Bronchial epithelial cell (primary cell): ENCODE results near the gene OPCML. TPM values are rescaled to one million over a fixed set of nuclear protein-coding genes. Genes with fewer than 3 reads are reported as not detected.

ENCODE experiments used
- DNase-seq: peaks from one replicate; pipeline ENCODE4 v3.0.0-alpha.2; 2010; ENCODE audit warnings: low read depth
- FAIRE-seq: peaks from 2 replicates; lab custom pipeline; 2011; peaks lifted over from hg19 to GRCh38; lab: Jason Lieb, UNC
- H3K27me3 ChIP-seq: 2 replicates; pipeline ENCODE4 v1.5.1; 2011; ENCODE audit warnings: low read length; ENCODE audit not compliant: control insufficient read depth, insufficient read depth
- H3K36me3 ChIP-seq: 2 replicates; pipeline ENCODE4 v1.5.1; 2011; ENCODE audit warnings: low read length; ENCODE audit not compliant: control insufficient read depth, insufficient read depth
- H3K4me3 ChIP-seq: 2 replicates; pipeline ENCODE4 v1.5.1; 2011; ENCODE audit warnings: mild to moderate bottlenecking, low read depth, low read length, control low read depth
- CTCF ChIP-seq: IDR thresholded peaks from 2 replicates; pipeline ENCODE4 v1.5.1; 2011; ENCODE audit warnings: mild to moderate bottlenecking, moderate library complexity, low read length, control low read depth, inconsistent platforms; ENCODE audit not compliant: insufficient read depth, severe bottlenecking
- total RNA-seq: library from RNA; depleted of rRNA; stranded (reverse); fragments of >200 nt; gene quantifications from 2 replicates; pipeline ENCODE4 v1.2.1, GENCODE V29; 2014

OPCML gene
- total RNA-seq, 1 donor from 2014 or later = not detected

- Histone ChIP-seq H3K27me3 (no peaks in the 10 kb centered on the region), H3K4me3 (no peak overlapping the region), H3K36me3 (no peaks in the 10 kb centered on the region)
- DNase-seq (no peak), FAIRE-seq (no peak)
- TF ChIP-seq CTCF = no peak
Observed at GRCh38 chr11:133506551-133507094, 25.7 kb downstream of the OPCML start.

DNA sequence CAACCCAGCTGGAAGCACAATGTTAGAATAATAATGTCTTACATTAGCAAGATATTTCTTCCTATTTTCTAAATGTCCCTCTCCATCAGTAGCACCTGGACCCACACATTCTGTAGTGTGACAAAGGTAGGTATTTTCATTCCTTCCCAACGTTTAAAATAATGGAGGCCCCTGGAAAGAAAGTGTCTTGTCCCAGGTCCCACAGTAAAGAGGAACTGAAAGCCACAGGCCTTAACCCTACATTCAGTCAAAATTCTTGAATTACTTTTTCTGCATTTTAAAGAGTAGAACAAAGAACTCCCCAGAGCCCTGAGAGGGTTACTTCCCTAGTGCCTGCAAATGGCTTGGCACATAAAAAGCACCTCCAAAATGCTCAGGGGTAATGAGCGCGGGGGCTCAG lies 26.3 kb downstream of the OPCML start:
- DNase-seq (no peak), FAIRE-seq (no peak)
- no peaks in the 10 kb centered on the region for H3K27me3 ChIP-seq
- H3K4me3 ChIP-seq = no peak overlapping the region
- no peaks in the 10 kb centered on the region for H3K36me3 ChIP-seq
- no peak for TF ChIP-seq CTCF

DNA sequence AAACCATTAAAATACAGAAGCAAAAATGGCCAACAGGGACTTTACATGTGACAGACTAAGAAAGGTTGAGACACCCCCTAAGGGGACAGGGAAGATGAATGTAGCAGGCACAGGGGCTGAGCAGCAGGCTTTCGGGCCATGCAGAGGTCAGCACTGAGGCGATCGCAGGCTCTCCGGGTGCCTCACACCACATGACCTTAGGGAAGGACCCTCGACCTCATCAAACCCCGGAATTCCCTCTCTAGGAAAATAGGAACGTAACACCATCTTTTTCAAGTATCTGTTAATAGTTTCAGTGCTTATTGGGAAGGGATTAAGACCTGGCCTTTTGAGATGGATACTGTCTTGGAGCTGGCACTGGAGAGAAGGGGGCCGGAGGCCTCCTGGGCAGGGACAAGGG lies 27.4 kb downstream of the OPCML start:
- TF ChIP-seq CTCF = no peak
- Histone ChIP-seq H3K27me3 (no peaks in the 10 kb centered on the region), H3K36me3 (no peaks in the 10 kb centered on the region), H3K4me3 (no peak overlapping the region)
- FAIRE-seq = no peak
- DNase-seq = no peak

- no peak for TF ChIP-seq CTCF
- Histone ChIP-seq H3K4me3 (no peak overlapping the region), H3K36me3 (no peaks in the 10 kb centered on the region), H3K27me3 (no peaks in the 10 kb centered on the region)
- no peak for FAIRE-seq
- DNase-seq = no peak
Observed at GRCh38 chr11:133503776-133504175, 28.5 kb downstream of the OPCML start.

DNA sequence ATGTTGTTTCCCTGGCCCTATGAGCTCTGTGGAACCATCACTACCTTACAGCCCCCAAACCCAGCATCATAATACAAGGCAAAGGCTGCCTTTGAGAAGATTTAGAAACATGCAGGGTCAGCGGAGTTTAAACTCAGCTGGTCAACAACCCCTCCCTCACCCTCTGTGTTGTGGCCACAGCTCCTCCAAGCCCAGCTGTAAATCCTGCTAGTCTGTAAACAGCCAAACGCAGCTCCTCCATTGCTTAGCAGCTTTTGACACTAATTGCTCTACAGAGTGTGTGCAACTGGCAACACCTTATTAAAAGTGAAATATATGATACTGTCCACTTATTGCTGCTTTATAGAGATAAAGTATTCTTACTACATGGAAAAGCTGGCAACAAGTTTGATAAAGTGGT lies 29.1 kb downstream of the OPCML start:
- no peak overlapping the region for H3K4me3 ChIP-seq
- H3K36me3 ChIP-seq = no peaks in the 10 kb centered on the region
- TF ChIP-seq CTCF = no peak
- FAIRE-seq (no peak), DNase-seq (no peak)
- H3K27me3 ChIP-seq = no peaks in the 10 kb centered on the region
